Dedifferentiated amniotic fluid mesenchymal stem cell (primary cell): ENCODE results near the gene PCSK6.

ENCODE experiments used
- DNase-seq: peaks from one replicate; pipeline ENCODE4 v3.0.0-alpha.2; 2016; ENCODE audit errors: extremely low spot score

PCSK6 gene

DNA sequence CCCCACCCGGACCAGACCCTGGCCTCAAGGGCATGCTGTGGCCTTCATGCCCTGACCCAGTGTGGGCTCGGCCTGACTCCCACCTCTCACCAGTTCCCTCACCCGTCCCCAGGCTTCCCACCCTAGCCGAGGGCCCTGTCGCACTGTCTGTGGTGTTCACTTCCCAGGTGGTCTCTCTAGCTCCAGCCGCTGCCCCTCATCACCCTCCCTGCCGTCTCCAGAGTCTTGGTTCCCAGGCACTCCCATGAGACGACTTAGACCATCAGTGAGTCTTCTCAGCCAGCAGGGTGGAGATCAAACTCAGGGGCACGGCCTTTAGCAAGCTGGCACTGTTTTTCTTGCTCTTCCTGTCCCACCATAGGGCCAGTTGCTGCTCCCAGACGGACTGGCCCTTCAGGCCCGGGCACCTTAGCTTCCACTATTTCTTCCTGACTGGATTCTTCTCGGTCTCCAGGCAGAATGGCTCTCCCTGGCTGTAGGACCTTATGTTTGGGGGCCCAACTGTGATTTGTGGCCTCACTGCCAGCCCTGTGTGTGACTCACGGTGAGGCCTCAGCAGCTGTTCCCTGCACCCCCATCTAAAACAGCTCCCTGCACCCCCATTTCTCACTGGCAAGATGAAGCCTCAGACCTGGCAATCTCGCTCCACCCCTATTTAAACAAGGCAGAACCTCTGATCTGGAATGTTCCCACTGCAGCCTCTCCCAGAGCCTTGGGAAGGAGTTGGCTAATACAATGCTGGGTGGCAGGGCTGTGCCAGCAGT, 9.4 kb upstream of the PCSK6 start:
- DNase-seq: no peak

GRCh38 chr15:101498076-101498716, 8.7 kb upstream of the PCSK6 start:
- DNase-seq: no peak

GRCh38 chr15:101497484-101498034, 8.1 kb upstream of the PCSK6 start:
- no peak for DNase-seq

DNA sequence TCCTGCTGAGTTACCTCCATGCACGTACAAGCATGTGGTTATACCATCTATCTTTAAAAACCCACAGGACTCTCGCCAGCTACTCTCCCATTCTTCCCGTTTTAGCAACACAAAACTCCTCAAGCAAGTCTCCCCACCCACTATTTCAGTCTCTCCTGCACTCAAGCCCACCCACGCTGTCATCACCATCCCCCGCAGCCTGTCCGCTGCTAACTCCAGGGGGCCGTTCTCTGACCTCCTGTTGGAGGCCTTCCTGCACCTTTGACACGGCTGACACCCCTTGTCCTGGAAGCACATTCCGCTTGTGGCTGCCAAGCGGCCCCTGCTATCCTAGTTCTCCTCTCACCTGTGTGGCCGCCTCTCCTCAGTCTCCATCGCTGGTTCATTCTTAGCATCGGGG, 7.5 kb upstream of the PCSK6 start:
- DNase-seq: no peak

DNA sequence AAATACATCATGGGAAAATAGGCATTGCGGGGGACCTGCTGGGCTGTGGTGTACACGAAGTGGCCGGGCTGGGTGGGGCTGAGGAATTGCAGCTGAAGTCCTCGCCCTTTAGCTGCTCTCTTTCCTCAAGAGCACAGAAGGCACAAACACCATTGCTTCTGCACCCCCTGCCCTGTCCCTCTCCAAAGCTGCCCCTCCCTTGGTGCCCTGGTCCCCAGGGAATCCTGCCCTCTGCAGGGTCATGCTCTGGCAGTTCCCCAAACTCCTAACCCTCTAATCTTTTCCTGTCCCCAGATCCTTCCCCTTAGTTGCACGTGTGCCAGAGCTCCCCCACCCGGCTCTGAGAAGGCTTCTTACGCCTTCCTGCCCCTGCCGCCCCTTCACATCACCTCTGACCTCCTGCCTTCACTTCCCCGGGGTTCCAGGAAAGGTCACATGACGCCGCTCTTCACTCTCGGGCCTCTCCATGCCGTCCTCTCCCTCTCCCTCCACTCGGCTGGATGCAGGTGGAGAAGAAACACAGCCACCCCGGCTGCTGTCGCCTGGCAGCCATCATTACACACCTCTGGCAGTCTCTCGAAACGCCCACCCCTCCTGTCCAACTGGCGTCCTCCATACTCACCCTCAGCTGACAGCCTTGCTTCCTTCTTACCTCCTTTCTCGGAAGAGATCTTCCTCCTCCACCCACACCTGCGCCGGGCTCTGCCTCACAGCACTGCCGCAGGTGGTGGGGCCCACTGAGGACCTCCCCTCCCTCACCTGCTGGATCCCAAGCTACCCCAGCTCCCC, 6.9 kb upstream of the PCSK6 start:
- DNase-seq: no peak

DNA sequence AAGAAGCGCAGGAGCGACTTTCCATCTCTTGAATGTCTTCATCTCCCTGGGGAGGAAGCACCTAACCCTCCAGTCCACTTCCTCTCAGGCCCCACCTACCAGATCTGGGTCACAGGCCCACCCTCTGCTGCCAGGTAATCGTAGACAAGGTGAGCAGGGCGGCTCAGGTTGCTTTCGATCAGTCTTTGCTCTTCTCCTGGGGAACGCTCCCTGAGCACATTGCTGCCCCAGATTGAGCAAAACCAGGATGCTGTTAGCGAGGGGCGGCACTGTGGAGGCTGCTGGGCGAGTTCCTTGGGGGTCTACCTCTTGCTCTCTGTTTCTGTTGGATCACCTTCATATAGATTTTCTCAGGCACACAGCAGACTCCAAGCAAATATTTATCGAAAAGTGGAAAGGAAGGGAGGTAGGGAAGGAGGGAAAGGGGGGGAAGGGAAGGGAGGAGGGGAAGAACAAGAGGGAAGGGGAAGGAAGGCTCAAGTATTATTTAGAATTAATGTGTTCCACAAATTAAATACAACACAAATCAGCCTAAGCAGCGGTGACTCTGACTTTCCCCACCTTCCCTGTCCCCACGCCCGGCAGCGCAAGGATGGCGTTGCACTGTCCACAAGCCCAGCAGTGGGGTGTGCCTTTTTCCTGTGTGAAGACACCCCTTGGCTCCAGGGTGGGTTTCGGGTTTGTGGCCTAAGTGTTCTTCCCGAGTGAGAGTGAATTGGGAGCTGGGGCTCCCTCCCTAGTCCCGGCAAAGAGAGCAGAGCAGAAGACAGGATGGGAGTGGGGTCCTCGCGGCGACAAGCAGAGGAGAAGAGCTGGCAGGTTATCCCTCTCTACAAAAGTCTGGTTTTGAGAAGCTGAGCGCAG, 6.1 kb upstream of the PCSK6 start:
- DNase-seq: no peak

DNA sequence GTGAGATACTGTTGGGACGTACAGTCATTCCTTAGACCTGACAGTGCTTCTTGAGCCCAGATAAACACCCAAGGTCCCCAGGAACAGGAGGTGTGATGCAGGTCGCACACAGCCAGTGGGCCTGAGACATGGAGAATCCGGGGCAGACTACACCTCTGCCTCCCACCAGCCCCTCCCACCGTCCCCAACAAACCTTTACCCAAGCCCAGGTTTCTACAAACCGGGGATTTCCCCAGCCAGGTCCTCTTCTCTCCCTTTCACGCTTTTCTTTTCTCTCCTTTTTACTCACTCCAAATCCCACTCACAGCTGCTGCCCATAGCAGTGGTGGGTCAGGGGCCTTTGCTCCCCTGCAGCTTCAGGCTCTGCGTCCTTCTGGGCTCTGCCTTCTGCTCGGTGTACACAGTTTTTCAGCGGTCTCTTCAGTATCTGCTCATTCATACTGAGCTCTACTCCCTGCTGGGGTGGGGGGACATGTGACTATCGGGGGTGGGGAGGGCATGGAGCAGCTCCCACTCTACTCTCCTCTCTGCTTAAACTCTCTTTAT, 4.8 kb upstream of the PCSK6 start:
- DNase-seq: no peak

- no peak for DNase-seq
Observed at GRCh38 chr15:101492766-101493692, 3.5 kb upstream of the PCSK6 start.

DNA sequence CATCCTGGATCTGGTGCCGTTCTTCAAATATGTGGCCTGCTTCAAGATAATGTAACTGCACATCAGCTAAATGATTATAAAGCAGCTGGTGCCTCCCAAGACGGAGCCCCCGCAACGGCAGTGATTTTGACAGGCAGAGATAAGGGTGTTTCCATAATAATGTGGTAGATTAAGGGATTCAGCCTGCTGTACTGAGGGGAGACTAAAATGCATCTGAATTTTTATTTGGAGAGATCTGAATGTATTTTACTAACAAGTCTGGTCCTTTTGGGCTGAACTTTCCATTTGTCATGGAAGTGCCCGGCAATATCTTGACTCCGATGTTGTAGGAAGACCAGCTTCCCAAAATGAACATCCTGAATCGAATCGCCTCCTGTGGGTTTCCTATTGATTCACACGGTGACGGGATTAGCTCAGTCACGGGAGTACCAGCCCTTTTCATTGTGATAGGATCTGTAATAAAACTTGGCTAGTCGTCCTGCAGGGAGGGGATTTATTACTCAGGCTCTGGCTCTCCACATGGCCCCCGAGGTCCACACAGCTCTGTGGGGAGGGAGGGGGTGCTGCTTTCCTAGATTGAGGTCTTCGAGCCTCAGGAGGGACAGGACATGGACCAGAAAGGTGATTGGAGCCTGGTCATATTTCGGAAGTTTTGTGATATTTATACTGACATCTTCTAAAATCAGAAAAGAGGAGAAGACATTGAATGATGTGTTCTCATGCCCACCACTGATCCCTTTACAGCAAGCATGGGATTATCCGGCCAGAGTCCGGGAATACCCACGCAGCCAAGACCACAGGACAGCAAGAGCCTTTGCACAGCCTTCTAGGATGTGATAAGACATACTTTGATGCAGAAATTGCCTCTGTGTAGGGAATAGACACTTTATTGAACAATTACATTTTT, 2.5 kb upstream of the PCSK6 start:
- no peak for DNase-seq

DNA sequence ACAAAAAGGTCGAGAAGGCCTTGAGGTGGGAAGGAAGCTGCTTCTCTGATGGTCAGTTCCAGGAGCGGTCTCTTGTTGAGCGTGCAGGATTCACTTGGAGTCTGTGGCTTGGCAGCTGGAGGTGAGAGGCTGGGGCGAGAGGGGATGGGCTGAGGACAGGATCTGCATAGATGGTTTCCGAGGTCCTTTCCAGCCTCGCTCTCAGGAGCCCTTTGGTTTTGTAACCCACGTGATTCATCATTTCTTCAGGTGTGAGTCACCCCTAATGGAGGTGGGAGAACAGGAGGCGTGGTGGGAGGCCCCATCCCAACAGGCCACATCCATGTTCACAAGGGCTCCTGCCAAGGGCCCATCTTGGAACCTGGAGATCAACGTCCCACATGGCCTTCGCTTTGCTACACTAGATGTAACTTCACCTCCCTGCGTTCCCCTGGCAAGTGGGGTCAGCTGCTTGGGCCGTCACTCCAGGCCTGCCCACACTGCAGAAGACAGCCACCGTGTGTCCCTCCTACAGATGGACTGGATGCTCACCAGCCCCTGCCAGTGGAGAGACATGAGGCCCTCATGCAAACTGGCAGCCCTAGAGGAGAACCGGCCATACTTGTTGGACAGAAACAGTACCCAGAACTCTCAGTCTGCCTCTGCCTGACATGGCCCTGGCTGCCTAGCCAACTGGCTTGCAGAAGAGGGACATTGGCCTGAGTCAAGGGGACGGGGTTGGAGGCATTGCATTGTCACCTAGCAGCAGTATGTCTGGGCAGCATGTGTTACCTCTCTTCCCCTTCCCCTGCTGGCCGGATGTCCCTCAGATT, 1.6 kb upstream of the PCSK6 start:
- no peak for DNase-seq

GRCh38 chr15:101490408-101490891, 943 bp upstream of the PCSK6 start:
- no peak for DNase-seq

DNA sequence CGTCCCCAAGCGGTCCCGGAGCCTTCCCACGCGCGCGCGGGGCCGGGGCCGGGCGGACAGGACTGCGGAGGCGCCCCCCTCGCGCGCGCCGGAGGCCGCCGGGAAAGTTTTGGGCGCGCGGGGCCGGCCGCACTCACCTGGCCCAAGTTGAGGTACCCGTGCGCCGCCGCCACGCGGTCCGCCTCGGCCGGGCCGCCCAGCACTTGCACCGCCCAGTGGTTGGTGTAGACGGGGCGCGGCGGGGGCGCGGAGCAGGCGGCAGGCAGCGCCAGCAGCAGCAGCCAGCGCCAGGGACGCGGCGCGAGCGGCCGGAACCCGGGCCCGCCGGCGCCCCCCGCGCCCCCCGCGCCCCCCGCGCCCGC, 289 bp downstream of the PCSK6 start:
- DNase-seq: no peak

- no peak for DNase-seq
Observed at GRCh38 chr15:101488300-101489164, 975 bp downstream of the PCSK6 start.

- DNase-seq: no peak
Observed at GRCh38 chr15:101486696-101487459, 2.6 kb downstream of the PCSK6 start.

DNA sequence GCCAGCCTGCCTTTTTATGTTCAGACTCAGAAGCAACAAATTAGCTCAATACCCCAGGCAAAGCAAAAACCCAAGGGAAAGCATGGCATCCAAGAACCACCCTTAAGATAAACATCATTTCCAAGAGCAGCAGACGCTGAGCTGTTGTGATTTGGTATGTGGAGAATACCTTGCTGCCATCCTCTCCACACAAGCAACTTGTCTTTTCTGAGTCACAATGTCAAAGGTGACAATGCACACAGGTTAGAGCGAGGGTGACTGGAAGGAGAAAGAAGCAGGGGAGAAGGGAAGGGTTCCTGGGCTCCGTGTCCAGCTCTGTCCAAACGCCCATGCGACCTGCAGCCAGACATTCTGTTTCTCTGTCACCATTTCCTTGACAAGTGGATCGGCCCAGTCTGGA, 6.0 kb downstream of the PCSK6 start:
- DNase-seq: no peak
